K562 (cell line): ENCODE results near the gene VAMP8.

Experiments
- ARHGAP35 ChIP-seq: fragments of 450-650 bp; IDR thresholded peaks from 2 replicates; pipeline ENCODE4 v1.6.1; 2018; ENCODE audit not compliant: partially characterized antibody
- KDM5B ChIP-seq: fragments of 200-600 bp; sonication (generic); IDR thresholded peaks from 2 replicates; pipeline ENCODE4 v1.6.1; 2012; ENCODE audit warnings: low read depth, mild to moderate bottlenecking, moderate library complexity, low read length, control low read depth, inconsistent platforms; ENCODE audit not compliant: insufficient replicate concordance
- MLX ChIP-seq, 2 experiments: fragments of 450-650 bp in 1 of 2; sonication (generic) in 1 of 2; formaldehyde crosslinking; conservative IDR thresholded peaks; 2 replicates each; pipeline versions ENCODE4 v1.4.0 to v1.8.1; 2020 to 2022; ENCODE audit warnings: mild to moderate bottlenecking in 1 of 2, missing genetic modification reagents in 1 of 2
- POLR2A ChIP-seq: fragments of 450-650 bp; conservative IDR thresholded peaks from 2 replicates; pipeline ENCODE4 v1.6.1; 2016
- PREB ChIP-seq: sonication (generic); formaldehyde crosslinking; IDR thresholded peaks from 2 replicates; pipeline ENCODE4 v1.8.1; 2023; ENCODE audit warnings: mild to moderate bottlenecking, missing genetic modification reagents
- RAD21 ChIP-seq, 2 experiments: fragments of 250-450 bp in 1 of 2; fragments of 450-650 bp in 1 of 2; sonication (Bioruptor Pico) in 1 of 2; formaldehyde crosslinking in 1 of 2; IDR thresholded peaks in 1 of 2; conservative IDR thresholded peaks in 1 of 2; 2 replicates each; pipeline versions ENCODE4 v1.4.0 to v1.8.0; 2020 to 2022; ENCODE audit warnings: mild to moderate bottlenecking in 2 of 2, moderate library complexity in 1 of 2
- RNF2 ChIP-seq: sonication (generic); IDR thresholded peaks from 2 replicates; pipeline ENCODE4 v1.6.1; 2016
- ZBTB7A ChIP-seq: IDR thresholded peaks from 2 replicates; pipeline ENCODE4 v1.6.1; 2011; ENCODE audit warnings: low read depth, mild to moderate bottlenecking, low read length, moderate library complexity, borderline replicate concordance; ENCODE audit not compliant: control insufficient read depth
- ZNF518B ChIP-seq: fragments of 250-450 bp; sonication (Bioruptor Pico); IDR thresholded peaks from 2 replicates; pipeline ENCODE4 v1.5.0; 2021; ENCODE audit warnings: mild to moderate bottlenecking, moderate library complexity

GRCh38 chr2:85545780-85546240 is 31.6 kb upstream of the VAMP8 start:
- TF ChIP-seq RNF2, result no peak
- no peak; the same call in none of the 2 replicates for TF ChIP-seq POLR2A
- no peak for TF ChIP-seq PREB (CRISPR knock-in tag)
- no peak for TF ChIP-seq ARHGAP35
- no peak for TF ChIP-seq ZNF518B (CRISPR knock-in tag)
- no peak for TF ChIP-seq ZBTB7A
- no peak for TF ChIP-seq MLX (CRISPR knock-in tag; conservative IDR thresholded peaks at IDR 0.05)
- TF ChIP-seq RAD21 (CRISPR knock-in tag; conservative IDR thresholded peaks at IDR 0.05 in 1 of 2, IDR thresholded peaks at IDR 0.05 in 1 of 2), result no peak
- no peak for TF ChIP-seq KDM5B
